Spleen (tissue), 7 donors: ENCODE results near the gene TMEM234.
A peak's percentile ranks its signal among the peaks of the same experiment; 100 is the strongest.

ENCODE experiments used
- CTCF ChIP-seq, 11 experiments: fragments of 200-600 bp in 7 of 11; fragments of 450-650 bp in 4 of 11; sonication (generic) in 4 of 11; IDR thresholded peaks in 8 of 11; conservative IDR thresholded peaks in 3 of 11; 1 replicate in 7 of 11; 2 replicates in 4 of 11; pipeline versions ENCODE4 v1.4.0 to v1.8.0; 2016 to 2021; ENCODE audit warnings: antibody characterized with exemption in 11 of 11, inconsistent platforms in 4 of 11, mild to moderate bottlenecking in 1 of 11
- POLR2A ChIP-seq, 3 donors: fragments of 450-650 bp; IDR thresholded peaks; one replicate each; pipeline ENCODE4 v1.5.1; 2017; ENCODE audit warnings: antibody characterized with exemption in 3 of 3, mild to moderate bottlenecking in 1 of 3
- donor health status: DM: no; HTN: no; CAD: no; lungs with moderate emphysema.
- donor health status: DM: no; HTN: no; CAD: no.
- donor health status: DM: no; HTN: no; CAD: no.

- peak in 6 of 11 experiments; percentile 11 to 43 (median 25) for TF ChIP-seq CTCF (IDR thresholded peaks at IDR 0.05 in 8 of 11, conservative IDR thresholded peaks at IDR 0.05 in 3 of 11)
- peak in 1 of 3 donors; percentile 4 for TF ChIP-seq POLR2A (IDR thresholded peaks at IDR 0.05)
These were observed 42.5 kb downstream of the TMEM234 start, which contains the start of gene TXLNA for GRCh38 chr1:32179443-32180185.
